ENCODE measurements around the gene PRKN.

PRKN gene

GRCh38 chr6:162371121-162371520, 356.4 kb downstream of the PRKN start:
- CTCF ChIA-PET, result no interaction called here

GRCh38 chr6:162369091-162369490, 358.5 kb downstream of the PRKN start:
- H3K27ac ChIP-seq (ENCODE audit: extremely low read depth, low read depth, low read length), result no peak overlapping the region
- H3K36me3 ChIP-seq (ENCODE audit: control insufficient read depth in 2 of 2, insufficient read depth in 1 of 2, low read length in 2 of 2), result no peaks in the 10 kb centered on the region
- ChIA-PET POLR2A (no interaction called here), CTCF (no interaction called here)
- no peaks in the 10 kb centered on the region for H3K4me1 ChIP-seq (ENCODE audit: control insufficient read depth, insufficient read depth, low read length)
- TF ChIP-seq SETDB1 (IDR thresholded peaks at IDR 0.05; ENCODE audit: insufficient read length, low read length) (no peak), TSHZ1 (tag by site-specific recombination; IDR thresholded peaks at IDR 0.05; ENCODE audit: borderline replicate concordance) (no peak), ZFP41 (tag by site-specific recombination; IDR thresholded peaks at IDR 0.05; ENCODE audit: borderline replicate concordance) (no peak), ZBTB49 (tag by site-specific recombination; IDR thresholded peaks at IDR 0.05; ENCODE audit: low read depth) (no peak), MYNN (tag by site-specific recombination; IDR thresholded peaks at IDR 0.05; ENCODE audit: borderline replicate concordance) (no peak), ZNF132 (tag by site-specific recombination; IDR thresholded peaks at IDR 0.05; ENCODE audit: borderline replicate concordance) (no peak), ZNF529 (tag by site-specific recombination; IDR thresholded peaks at IDR 0.05; ENCODE audit: insufficient replicate concordance) (no peak), ZBTB21 (tag by site-specific recombination; IDR thresholded peaks at IDR 0.05) (no peak), PRDM2 (tag by site-specific recombination; IDR thresholded peaks at IDR 0.05; ENCODE audit: borderline replicate concordance) (no peak), ZFP37 (tag by site-specific recombination; IDR thresholded peaks at IDR 0.05) (no peak)
- H3K4me3 ChIP-seq (ENCODE audit: low read depth, low read length), result no peak overlapping the region
- no peaks in the 10 kb centered on the region for H3K9me3 ChIP-seq (ENCODE audit: control insufficient read depth, insufficient read depth, low read depth, low read length)

More at GRCh38 chr6:162371121-162371520, 356.4 kb downstream of the PRKN start:
- no peak overlapping the region for H3K27ac ChIP-seq (ENCODE audit: extremely low read depth, low read depth, low read length)
- no peaks in the 10 kb centered on the region for H3K9me3 ChIP-seq (ENCODE audit: control insufficient read depth, insufficient read depth, low read depth, low read length)
- no peaks in the 10 kb centered on the region for H3K36me3 ChIP-seq (ENCODE audit: control insufficient read depth in 2 of 2, insufficient read depth in 1 of 2, low read length in 2 of 2)
- H3K4me1 ChIP-seq (ENCODE audit: control insufficient read depth, insufficient read depth, low read length), result no peaks in the 10 kb centered on the region
- TF ChIP-seq INSM2 (tag by site-specific recombination; IDR thresholded peaks at IDR 0.05) (no peak), YY2 (tag by site-specific recombination; IDR thresholded peaks at IDR 0.05) (no peak), ZNF341 (tag by site-specific recombination; IDR thresholded peaks at IDR 0.05; ENCODE audit: low read depth) (no peak), ZNF132 (tag by site-specific recombination; IDR thresholded peaks at IDR 0.05; ENCODE audit: borderline replicate concordance) (no peak), OSR2 (tag by site-specific recombination; IDR thresholded peaks at IDR 0.05) (no peak)
- H3K4me3 ChIP-seq (ENCODE audit: low read depth, low read length), result no peak overlapping the region
- POLR2A ChIA-PET, result no interaction called here
